ENCODE data around the gene DENND5A.
"Not testable (repeated sequence)": the region's sequence is repeated elsewhere in the genome, so short reads cannot be mapped to it uniquely, and the experiment has no call there.

- not testable (repeated sequence) for TF ChIP-seq CTCF, POLR2A (IDR thresholded peaks at IDR 0.05)
Observed at GRCh38 chr11:9260838-9261146, 4.4 kb downstream of the DENND5A start.
